B cell (primary cell): ENCODE data around the gene KNSTRN. TPM values are rescaled to one million over a fixed set of nuclear protein-coding genes. Genes with fewer than 3 reads are reported as not detected.

Experiments
- ATAC-seq: fragments of 200-7000 bp; cut with Tn5 transposase; one replicate; pipeline ENCODE4 v1.10.0; 2021; ENCODE audit warnings: low read depth, mild to moderate bottlenecking, moderate number of reproducible peaks, moderate library complexity
- CTCF ChIA-PET: fragments of 350-600 bp; sonication (Branson Sonifier 250); formaldehyde crosslinking; loops from one replicate; lab custom pipeline; 2021; ENCODE audit warnings: antibody characterized with exemption, inconsistent platforms; lab: Charles Lee
- POLR2A ChIA-PET: fragments of 350-600 bp; sonication (Branson Sonifier 250); formaldehyde crosslinking; loops from one replicate; lab custom pipeline; 2021; ENCODE audit warnings: antibody characterized with exemption; lab: Charles Lee
- DNase-seq: peaks from one replicate; pipeline ENCODE4 v3.0.0; 2013
- H2AFZ ChIP-seq: 2 replicates; pipeline ENCODE4 v1.6.1; 2012; ENCODE audit warnings: mild to moderate bottlenecking, low read depth, low read length; ENCODE audit not compliant: insufficient read depth, poor library complexity, severe bottlenecking
- H3K27ac ChIP-seq, 2 donors: 1 replicate in 1 of 2; 2 replicates in 1 of 2; pipeline ENCODE4 v1.5.1; 2012 to 2013; ENCODE audit warnings: low read length in 2 of 2, mild to moderate bottlenecking in 2 of 2, moderate library complexity in 1 of 2
- H3K27me3 ChIP-seq, 4 experiments: fragments of 200-600 bp in 1 of 4; sonication (generic) in 1 of 4; replicated peaks in 1 of 4; 1 replicate in 2 of 4; 2 replicates in 2 of 4; pipeline versions ENCODE4 v1.6.1 to v1.7.0; 2013 to 2016; ENCODE audit warnings: low read length in 3 of 4, mild to moderate bottlenecking in 2 of 4, mixed read lengths in 1 of 4, moderate library complexity in 1 of 4; ENCODE audit not compliant: insufficient read depth in 4 of 4, control insufficient read depth in 3 of 4; ENCODE audit errors: control extremely low read depth in 1 of 4
- H3K36me3 ChIP-seq, 2 experiments: replicated peaks in 1 of 2; 1 replicate in 1 of 2; 2 replicates in 1 of 2; pipeline versions ENCODE4 v1.6.1 to v1.7.1; 2013; ENCODE audit warnings: low read length in 1 of 2; ENCODE audit not compliant: insufficient read depth in 2 of 2, control insufficient read depth in 1 of 2; ENCODE audit errors: control extremely low read depth in 1 of 2, extremely low read depth in 1 of 2
- H3K4me1 ChIP-seq, 2 donors: fragments of 200-600 bp in 1 of 2; sonication (generic) in 1 of 2; 1 replicate in 1 of 2; 2 replicates in 1 of 2; pipeline versions ENCODE4 v1.5.1 to v1.6.1; 2013 to 2017; ENCODE audit warnings: low read length in 2 of 2; ENCODE audit not compliant: control insufficient read depth in 2 of 2, insufficient read depth in 2 of 2
- H3K4me2 ChIP-seq: replicated peaks from 2 replicates; pipeline ENCODE3; 2012; ENCODE audit warnings: mild to moderate bottlenecking, low read depth, low read length; ENCODE audit not compliant: poor library complexity, severe bottlenecking
- H3K4me3 ChIP-seq, 5 experiments: fragments of 200-600 bp in 1 of 5; sonication (generic) in 1 of 5; 1 replicate in 3 of 5; 2 replicates in 2 of 5; pipeline versions ENCODE4 v1.5.1 to v1.7.0; 2011 to 2016; ENCODE audit warnings: low read length in 4 of 5, mild to moderate bottlenecking in 4 of 5, low read depth in 2 of 5, control low read depth in 1 of 5, moderate library complexity in 1 of 5; ENCODE audit not compliant: insufficient read depth in 1 of 5; ENCODE audit errors: control extremely low read depth in 1 of 5, extremely low read depth in 1 of 5
- H3K79me2 ChIP-seq: fragments of 200-600 bp; sonication (generic); one replicate; pipeline ENCODE4 v1.6.0; 2016; ENCODE audit warnings: low read length; ENCODE audit not compliant: control insufficient read depth, insufficient read depth
- H3K9ac ChIP-seq: fragments of 200-600 bp; sonication (generic); 2 replicates; pipeline ENCODE4 v1.6.1; 2017; ENCODE audit warnings: mild to moderate bottlenecking, low read length, moderate library complexity
- H3K9me3 ChIP-seq, 3 donors: one replicate each; pipeline versions ENCODE4 v1.6.1 to v1.7.1; 2013; ENCODE audit warnings: low read length in 2 of 3; ENCODE audit not compliant: control insufficient read depth in 2 of 3, insufficient read depth in 1 of 3; ENCODE audit errors: control extremely low read depth in 1 of 3
- H4K20me1 ChIP-seq: 2 replicates; pipeline ENCODE4 v1.6.0; 2012; ENCODE audit warnings: mild to moderate bottlenecking, low read length; ENCODE audit not compliant: insufficient read depth, control insufficient read depth, poor library complexity, severe bottlenecking
- H3K27ac Mint-ChIP-seq: one replicate; pipeline ENCODE4 v1.8.0; 2021; ENCODE audit warnings: mixed read lengths
- H3K27me3 Mint-ChIP-seq: one replicate; pipeline ENCODE4 v1.8.0; 2021; ENCODE audit warnings: mixed read lengths
- H3K4me1 Mint-ChIP-seq: one replicate; pipeline ENCODE4 v1.8.0; 2021; ENCODE audit warnings: mixed read lengths
- H3K4me3 Mint-ChIP-seq: one replicate; pipeline ENCODE4 v1.8.0; 2021; ENCODE audit warnings: mixed read lengths
- H3K9me3 Mint-ChIP-seq: one replicate; pipeline ENCODE4 v1.8.0; 2022; ENCODE audit warnings: mixed read lengths; ENCODE audit not compliant: insufficient read depth
- EZH2 ChIP-seq: IDR thresholded peaks from 2 replicates; pipeline ENCODE4 v1.6.1; 2012; ENCODE audit warnings: borderline replicate concordance, low read depth, mild to moderate bottlenecking, moderate library complexity, low read length; ENCODE audit not compliant: insufficient read depth, poor library complexity, severe bottlenecking
- WGBS: methylation state at CpG from one replicate; pipeline ENCODE4 v1.1.5; 2013; ENCODE audit warnings: missing lambda C conversion rate; ENCODE audit not compliant: insufficient coverage; 5-methylcytosine and 5-hydroxymethylcytosine counted together
- intact Hi-C: fragments of 100-400 bp; cut with micrococcal nuclease; formaldehyde crosslinking; loops from one replicate; pipeline ENCODE4 v1.10.0; 2022
- polyA plus RNA-seq: library from polyadenylated mRNA; depleted of rRNA; stranded (reverse); fragments of >200 nt; gene quantifications from 2 replicates; pipeline ENCODE4 v1.2.3, GENCODE V29; 2012
- total RNA-seq, 2 donors: library from RNA; stranded (reverse); fragments of 120-200 nt in 1 of 2; gene quantifications; 1 replicate in 1 of 2; 2 replicates in 1 of 2; pipeline versions ENCODE4 v1.2.3 to v1.2.4, GENCODE V29; 2013 to 2022
- TF ChIP-seq, protein P1 (sequence below): fragments of 200-600 bp; IDR thresholded peaks from one replicate; pipeline ENCODE4 v1.8.0; 2022; ENCODE audit warnings: antibody characterized with exemption, mild to moderate bottlenecking

Gene KNSTRN
- total and polyA plus RNA-seq, 2 donors (not counting 1 experiment from before 2014, with no cell fraction given): 4.0 to 14.0 TPM

DNA sequence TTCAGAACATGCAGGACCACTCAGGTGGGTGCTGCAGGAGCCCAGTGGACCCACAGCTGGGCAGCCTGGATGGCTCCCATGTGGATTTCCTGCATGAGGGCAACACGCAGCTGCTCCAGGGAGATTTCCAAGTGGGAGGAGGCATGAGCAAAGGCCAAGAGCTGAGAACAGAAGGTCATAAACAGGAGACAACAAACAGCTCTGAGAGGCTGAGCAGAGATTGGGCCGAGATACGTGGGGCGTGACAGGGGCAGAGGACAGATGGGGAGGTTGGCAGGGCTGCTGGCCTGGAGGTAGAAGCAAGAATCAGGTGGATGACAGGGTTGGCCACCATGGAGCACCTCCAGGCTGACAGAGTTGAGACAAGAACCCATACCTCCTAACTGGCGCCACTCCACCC is 28.8 kb upstream of the KNSTRN start:
- Histone ChIP-seq H3K79me2 (peaks cover 2% of the 10 kb centered on the region), H3K9ac (no peak overlapping the region), H3K4me3 (no peak overlapping the region), H3K27ac (no peak overlapping the region), H2AFZ (no peak overlapping the region), H3K36me3 (no peaks in the 10 kb centered on the region), H4K20me1 (peaks cover 5% of the 10 kb centered on the region), H3K9me3 (no peaks in the 10 kb centered on the region), H3K27me3 (peaks cover 0 to 6% (median 0%) of the 10 kb centered on the region in 4 experiments), H3K4me1 (peaks cover 4 to 8% of the 10 kb centered on the region in 2 donors), H3K4me2 (no peak overlapping the region)
- POLR2A ChIA-PET: interaction anchor here (0.6 kb wide), 1 partner anchor 91 kb away, joined by 7 read pairs; no protein-coding TSS in a partner anchor
- peaks cover 8% of the 10 kb centered on the region for H3K4me1 Mint-ChIP-seq
- no peak for ATAC-seq
- intact Hi-C loops: no loop called here
- no peaks in the 10 kb centered on the region for H3K9me3 Mint-ChIP-seq
- H3K27ac Mint-ChIP-seq: no peak overlapping the region
- CTCF ChIA-PET: interaction anchor here (1.4 kb wide), 1 partner anchor 18 kb away, joined by 3 read pairs; no protein-coding TSS in a partner anchor
- 96% methylated on average over 4 of the region's 5 CpGs for WGBS
- no peak for DNase-seq
- peaks cover 8% of the 10 kb centered on the region for H3K27me3 Mint-ChIP-seq
- H3K4me3 Mint-ChIP-seq: no peak overlapping the region
- TF ChIP-seq EZH2: no peak
- TF ChIP-seq, protein P1, sequence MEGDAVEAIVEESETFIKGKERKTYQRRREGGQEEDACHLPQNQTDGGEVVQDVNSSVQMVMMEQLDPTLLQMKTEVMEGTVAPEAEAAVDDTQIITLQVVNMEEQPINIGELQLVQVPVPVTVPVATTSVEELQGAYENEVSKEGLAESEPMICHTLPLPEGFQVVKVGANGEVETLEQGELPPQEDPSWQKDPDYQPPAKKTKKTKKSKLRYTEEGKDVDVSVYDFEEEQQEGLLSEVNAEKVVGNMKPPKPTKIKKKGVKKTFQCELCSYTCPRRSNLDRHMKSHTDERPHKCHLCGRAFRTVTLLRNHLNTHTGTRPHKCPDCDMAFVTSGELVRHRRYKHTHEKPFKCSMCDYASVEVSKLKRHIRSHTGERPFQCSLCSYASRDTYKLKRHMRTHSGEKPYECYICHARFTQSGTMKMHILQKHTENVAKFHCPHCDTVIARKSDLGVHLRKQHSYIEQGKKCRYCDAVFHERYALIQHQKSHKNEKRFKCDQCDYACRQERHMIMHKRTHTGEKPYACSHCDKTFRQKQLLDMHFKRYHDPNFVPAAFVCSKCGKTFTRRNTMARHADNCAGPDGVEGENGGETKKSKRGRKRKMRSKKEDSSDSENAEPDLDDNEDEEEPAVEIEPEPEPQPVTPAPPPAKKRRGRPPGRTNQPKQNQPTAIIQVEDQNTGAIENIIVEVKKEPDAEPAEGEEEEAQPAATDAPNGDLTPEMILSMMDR: no peak

DNA sequence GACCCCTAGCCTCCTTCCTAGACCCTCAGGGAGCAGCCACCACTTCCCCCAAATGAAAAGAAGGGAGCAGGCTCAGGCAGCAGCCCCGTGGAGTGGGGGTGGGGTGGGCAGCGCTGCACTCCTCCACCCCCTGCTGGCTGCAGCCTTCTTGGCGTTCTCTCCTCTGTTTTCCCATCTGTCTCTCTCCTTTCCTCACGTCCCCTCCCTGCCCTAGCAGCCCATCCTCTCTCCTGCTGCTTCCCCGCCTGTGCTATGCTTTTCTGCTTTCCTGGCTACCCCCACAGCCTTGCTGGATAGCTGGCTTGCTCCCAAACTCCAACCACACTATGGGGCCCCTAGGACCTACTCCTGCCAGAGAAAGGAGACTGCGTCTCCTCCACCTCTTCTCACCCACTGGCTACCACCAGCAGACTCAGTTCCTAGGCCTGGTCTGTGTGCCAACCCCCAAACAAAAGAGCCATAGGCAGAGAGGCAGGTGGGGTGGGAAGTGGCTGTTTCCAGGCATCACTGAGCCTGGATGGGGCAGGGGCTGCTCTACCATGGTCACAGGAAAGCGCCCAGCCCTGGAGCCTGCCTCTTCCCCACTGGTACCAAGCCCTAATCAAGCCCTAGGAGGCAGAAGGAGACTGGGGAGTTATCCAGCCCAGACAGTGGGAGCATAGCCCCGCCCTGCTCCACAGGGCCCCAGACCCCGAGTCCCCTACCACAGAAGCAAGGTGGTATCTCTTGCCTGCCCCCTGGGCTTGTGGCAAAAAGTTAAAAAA is 27.9 kb upstream of the KNSTRN start:
- Histone ChIP-seq H3K9me3 (no peaks in the 10 kb centered on the region), H3K27me3 (peaks cover 0 to 6% (median 0%) of the 10 kb centered on the region in 4 experiments), H3K9ac (no peak overlapping the region), H3K36me3 (no peaks in the 10 kb centered on the region), H3K4me2 (no peak overlapping the region), H3K4me1 (peaks cover 6 to 11% of the 10 kb centered on the region in 2 donors), H3K79me2 (peaks cover 2% of the 10 kb centered on the region), H2AFZ (no peak overlapping the region), H4K20me1 (peaks cover 13% of the 10 kb centered on the region), H3K4me3 (no peak overlapping the region), H3K27ac (no peak overlapping the region)
- peaks cover 12% of the 10 kb centered on the region for H3K4me1 Mint-ChIP-seq
- no peak for DNase-seq
- CTCF ChIA-PET: interaction anchor here (0.6 to 1.5 kb wide), 6 partner anchors 10 to 1727 kb away, joined by 3 to 6 read pairs (median 3); no protein-coding TSS in a partner anchor
- intact Hi-C loops: no loop called here
- TF ChIP-seq, protein P1: no peak
- no peak for ATAC-seq
- POLR2A ChIA-PET: interaction anchor here (0.6 to 0.8 kb wide), 3 partner anchors 51 to 392 kb away, joined by 3 to 7 read pairs (median 5); partner anchors contain the start of gene IVD
- 51% methylated on average over 4 of the region's 9 CpGs for WGBS
- peaks cover 8% of the 10 kb centered on the region for H3K27me3 Mint-ChIP-seq
- H3K27ac Mint-ChIP-seq: no peak overlapping the region
- H3K9me3 Mint-ChIP-seq: no peaks in the 10 kb centered on the region
- no peak overlapping the region for H3K4me3 Mint-ChIP-seq
